GM18861 (cell line): ENCODE measurements around the gene SLC26A6.
A peak's percentile ranks its signal among the peaks of the same experiment; 100 is the strongest.

ENCODE experiments used
- ATAC-seq: cut with Tn5 transposase; IDR thresholded peaks from one replicate; pipeline ENCODE4 v1.9.1; 2021; ENCODE audit not compliant: unreplicated experiment

SLC26A6 gene, protein sequence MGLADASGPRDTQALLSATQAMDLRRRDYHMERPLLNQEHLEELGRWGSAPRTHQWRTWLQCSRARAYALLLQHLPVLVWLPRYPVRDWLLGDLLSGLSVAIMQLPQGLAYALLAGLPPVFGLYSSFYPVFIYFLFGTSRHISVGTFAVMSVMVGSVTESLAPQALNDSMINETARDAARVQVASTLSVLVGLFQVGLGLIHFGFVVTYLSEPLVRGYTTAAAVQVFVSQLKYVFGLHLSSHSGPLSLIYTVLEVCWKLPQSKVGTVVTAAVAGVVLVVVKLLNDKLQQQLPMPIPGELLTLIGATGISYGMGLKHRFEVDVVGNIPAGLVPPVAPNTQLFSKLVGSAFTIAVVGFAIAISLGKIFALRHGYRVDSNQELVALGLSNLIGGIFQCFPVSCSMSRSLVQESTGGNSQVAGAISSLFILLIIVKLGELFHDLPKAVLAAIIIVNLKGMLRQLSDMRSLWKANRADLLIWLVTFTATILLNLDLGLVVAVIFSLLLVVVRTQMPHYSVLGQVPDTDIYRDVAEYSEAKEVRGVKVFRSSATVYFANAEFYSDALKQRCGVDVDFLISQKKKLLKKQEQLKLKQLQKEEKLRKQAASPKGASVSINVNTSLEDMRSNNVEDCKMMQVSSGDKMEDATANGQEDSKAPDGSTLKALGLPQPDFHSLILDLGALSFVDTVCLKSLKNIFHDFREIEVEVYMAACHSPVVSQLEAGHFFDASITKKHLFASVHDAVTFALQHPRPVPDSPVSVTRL

GRCh38 chr3:48635222-48636021 lies at the start of gene SLC26A6:
Gene SLC26A6 (minus strand): TSS chr3:48635461. CDS start chr3:48635393, 68 bp downstream.
- ATAC-seq = peak; percentile 68

- ATAC-seq = no peak
Observed at GRCh38 chr3:48684480-48685143, 49.4 kb upstream of the SLC26A6 start.

GRCh38 chr3:48684054-48684349 lies 48.7 kb upstream of the SLC26A6 start:
- no peak for ATAC-seq

- no peak for ATAC-seq
Observed at GRCh38 chr3:48682786-48683185, 47.5 kb upstream of the SLC26A6 start.

DNA sequence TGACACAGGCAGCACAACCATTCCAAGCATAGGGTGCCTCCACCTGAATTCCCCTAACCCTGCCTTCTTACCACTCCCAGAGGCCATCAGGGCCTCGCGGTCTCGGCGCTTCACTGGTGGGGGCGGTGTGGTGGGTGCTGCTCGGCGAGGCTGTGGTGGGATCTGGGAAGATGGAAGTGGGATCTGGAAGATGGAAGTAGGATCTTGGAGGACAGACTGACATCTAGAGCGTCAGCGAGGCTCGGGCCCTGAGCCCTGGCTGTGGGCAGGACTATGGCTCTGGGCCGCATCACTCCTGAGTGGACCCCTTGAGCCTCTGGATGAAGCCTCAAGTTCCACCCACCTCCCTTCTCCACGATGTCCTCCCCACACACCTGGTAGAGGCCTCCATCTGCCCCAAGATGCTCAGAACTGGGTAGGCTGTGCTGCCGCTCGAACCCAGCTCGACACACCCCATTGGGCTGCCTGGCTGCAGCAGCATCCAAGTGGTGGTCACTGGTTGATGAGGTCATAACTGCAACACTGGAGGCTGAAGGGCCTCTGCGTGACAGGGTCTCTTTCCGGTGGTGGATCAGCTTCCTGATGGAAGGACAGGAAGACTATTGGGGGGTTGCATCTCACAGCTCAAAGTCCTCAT lies 46.8 kb upstream of the SLC26A6 start:
- no peak for ATAC-seq

DNA sequence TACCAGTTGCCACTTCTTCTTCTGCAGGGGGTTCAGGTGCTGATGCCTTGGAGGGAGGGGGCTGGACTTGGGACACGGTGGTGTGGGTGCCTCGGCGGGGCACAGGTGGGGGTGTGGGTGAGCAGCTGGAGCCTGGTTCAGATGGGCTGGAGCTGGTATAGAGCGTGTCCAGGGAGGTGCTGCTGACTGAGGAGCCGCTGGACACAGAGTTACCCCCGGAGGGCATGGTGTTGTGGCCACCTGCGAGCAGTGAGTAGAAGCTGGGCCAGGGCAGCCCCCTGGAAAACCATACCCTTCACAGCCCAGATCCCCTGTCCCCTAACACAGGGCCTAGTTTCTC lies 46.2 kb upstream of the SLC26A6 start:
- no peak for ATAC-seq

- no peak for ATAC-seq
Observed at GRCh38 chr3:48680811-48681540, 45.7 kb upstream of the SLC26A6 start.

DNA sequence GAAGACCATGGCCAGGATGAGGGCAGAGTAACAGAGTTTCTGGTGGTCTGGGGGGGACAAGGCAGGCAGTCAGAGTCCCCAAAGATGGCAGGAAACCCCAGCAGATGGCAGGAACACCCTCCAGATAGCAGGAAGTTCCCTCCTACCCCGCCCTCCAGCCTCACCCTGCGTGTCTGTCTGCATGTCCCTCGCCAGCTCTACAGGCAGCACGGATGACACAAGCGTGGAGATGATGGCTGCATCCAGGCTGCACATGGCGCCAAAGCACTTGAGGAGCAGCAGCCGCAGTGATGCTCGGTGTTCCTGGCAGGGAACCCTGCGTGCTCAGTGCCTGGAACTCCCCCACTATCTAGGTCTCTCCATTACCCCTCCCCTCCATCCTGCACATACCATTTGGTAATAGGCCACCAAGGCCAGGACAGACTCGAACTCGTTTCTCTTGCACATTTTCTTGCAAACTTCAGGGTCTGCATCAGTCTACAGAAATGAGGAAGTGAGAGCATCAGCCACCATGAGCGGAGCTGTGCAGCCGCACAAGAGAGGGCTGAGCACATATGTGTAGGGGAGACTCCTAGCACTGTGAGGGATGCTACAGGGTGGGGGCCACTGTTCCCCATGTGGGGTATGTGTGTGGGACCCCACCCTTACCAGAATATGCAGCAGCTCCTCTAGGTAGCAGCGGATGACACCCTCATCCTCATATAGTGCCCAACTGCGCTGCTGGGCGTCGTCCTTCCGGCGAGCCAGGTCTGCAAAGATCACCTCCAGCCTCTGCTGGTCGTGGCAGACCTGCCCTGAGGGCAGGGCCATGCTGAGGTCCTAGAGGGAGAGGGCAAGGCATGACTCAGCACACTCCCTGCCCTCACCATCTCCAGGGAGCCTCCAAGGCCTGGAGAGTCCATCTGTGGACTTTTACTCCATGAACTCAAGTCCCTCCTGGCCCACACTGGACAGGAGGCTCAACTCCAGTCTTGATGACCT lies 44.4 kb upstream of the SLC26A6 start:
- ATAC-seq = no peak

GRCh38 chr3:48678566-48679380 lies 43.5 kb upstream of the SLC26A6 start:
- ATAC-seq = no peak

GRCh38 chr3:48678056-48678455 lies 42.8 kb upstream of the SLC26A6 start:
- no peak for ATAC-seq

GRCh38 chr3:48674505-48674904 lies 39.2 kb upstream of the SLC26A6 start:
- ATAC-seq = no peak

DNA sequence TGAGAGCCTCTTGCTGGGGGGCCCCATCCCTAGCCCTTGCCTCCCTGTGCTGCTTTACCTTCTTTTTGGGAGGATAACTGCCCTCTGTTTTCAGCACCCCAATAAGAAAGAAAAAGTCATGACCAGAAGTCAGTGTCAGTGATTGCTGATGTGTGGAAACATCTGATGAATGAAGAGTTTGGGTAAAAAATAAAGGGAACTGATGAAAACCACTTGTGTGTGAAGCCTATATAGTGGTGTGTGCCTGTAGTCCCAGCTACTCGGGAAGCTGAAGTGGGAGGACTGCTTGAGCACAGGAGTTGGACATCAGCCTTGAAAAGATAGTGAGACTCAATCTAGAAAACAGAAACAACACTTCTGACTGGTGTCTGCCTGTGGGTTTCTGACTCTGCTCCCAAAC lies 37.3 kb upstream of the SLC26A6 start:
- no peak for ATAC-seq

- no peak for ATAC-seq
Observed at GRCh38 chr3:48664929-48665328, 29.7 kb upstream of the SLC26A6 start.

DNA sequence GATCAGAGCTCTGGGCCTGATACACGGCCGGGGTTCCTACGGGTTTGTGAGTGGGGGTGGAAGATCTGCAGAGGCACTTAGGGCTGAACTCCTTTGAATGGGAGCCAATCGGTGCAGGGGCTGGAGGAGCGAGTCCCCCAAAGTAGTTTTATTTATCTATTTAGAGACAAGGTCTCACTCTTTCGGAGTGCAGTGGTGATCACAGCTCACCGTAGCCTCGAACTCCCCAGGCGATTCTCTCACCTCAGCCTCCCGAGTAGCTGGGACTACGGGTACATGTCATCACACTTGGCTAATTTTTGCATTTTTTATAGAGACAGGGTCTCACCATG lies 29.0 kb upstream of the SLC26A6 start:
- ATAC-seq = no peak

- ATAC-seq = peak; percentile 75
Observed at GRCh38 chr3:48663489-48664312, 28.4 kb upstream of the SLC26A6 start.

- ATAC-seq = no peak
Observed at GRCh38 chr3:48662753-48663488, 27.7 kb upstream of the SLC26A6 start, which contains the start of gene CELSR3. Gene CELSR3 (minus strand): TSS chr3:48662886. CDS start chr3:48662634, 252 bp downstream.
